HK-2 (cell line): ENCODE measurements around the gene RABL2A.
"Not testable (repeated sequence)": the region's sequence is repeated elsewhere in the genome, so short reads cannot be mapped to it uniquely, and the experiment has no call there.

Source experiments
- DNase-seq: peaks from one replicate; pipeline ENCODE4 v3.0.0-alpha.2; 2018; ENCODE audit not compliant: unreplicated experiment

RABL2A gene

GRCh38 chr2:113685471-113685870 is 58.4 kb downstream of the RABL2A start:
- no peak for DNase-seq

- DNase-seq, result no peak
Measured at GRCh38 chr2:113686537-113686936, 59.5 kb downstream of the RABL2A start.

GRCh38 chr2:113690871-113691270 is 63.8 kb downstream of the RABL2A start:
- not testable (repeated sequence) for DNase-seq
